AG08396 (cell line): Measurements from ENCODE around the gene PTPRN2.
"Not testable (repeated sequence)": the region's sequence is repeated elsewhere in the genome, so short reads cannot be mapped to it uniquely, and the experiment has no call there.

Source experiments
- DNase-seq: peaks from one replicate; pipeline ENCODE4 v3.0.0; 2012; ENCODE audit warnings: low spot score, mixed read lengths

Gene PTPRN2

DNA sequence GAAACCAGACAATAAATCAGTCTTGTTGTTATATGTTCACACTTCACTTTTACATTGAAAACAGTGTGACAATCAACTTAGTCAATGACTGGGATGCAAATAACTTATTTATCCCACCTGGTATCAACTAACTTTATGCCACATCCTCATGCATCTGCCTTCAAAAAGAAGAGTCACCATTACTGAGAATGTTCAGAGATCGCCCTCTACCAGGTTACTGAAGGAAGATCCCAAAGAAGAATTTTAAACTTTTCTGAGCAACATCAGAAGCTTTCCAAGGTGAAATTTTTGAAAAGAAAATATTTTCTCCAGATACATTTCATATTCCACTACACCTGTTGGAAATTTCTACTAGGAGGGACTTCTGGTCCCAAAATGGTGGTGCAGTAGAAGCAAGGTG lies 359.5 kb downstream of the PTPRN2 start:
- DNase-seq = no peak

DNA sequence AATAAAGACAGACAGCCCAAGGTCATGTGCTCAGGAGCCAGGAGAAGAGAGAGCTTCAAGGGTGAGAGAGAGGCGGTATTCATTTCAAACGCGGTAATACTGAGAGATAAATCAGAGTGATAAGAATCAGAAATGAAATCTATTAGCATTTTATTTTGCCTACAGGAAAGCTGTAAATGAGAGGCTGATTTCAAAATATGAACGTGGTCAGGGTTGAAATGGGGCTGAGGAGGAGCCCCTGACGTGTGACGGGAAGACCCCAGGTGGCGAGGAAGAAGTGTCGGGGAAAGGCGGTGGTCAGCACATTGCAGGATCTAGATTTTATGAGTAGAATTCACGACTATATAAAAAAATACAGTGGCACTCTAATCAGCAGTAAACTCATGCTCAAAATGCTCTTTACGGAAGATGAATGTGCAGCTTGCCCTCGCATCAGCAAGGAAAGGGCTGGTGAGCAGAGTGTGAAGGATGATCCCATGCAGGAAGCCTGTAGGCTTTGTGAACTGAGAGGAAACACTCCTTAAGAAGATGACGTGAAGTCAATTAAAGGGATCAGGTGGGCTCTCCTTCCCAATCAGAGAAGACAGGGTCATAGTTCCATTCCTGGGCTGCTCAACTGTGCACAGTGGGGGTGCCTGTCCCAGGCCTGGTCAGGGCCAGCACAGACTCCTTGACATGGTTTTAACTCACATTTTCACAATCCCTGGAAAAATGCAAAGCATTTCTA lies 360.2 kb downstream of the PTPRN2 start:
- no peak for DNase-seq

DNA sequence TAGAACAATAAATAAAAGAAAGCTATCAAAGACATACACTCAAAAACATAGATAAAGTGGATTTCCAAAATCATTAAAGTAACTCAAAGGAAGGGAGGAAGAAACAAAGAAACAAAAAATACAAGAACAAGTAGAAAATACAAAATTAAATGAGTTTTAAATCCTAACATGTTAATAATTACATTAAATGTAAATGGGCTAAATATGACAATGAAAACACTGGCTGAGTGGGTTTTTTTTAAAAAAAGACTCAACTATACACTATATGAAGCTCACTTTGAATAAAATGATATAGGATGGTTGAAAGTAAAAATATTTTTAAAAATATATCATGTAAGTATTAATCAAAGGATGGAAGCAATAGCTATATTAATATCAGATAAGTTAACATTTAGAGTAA lies 371.4 kb downstream of the PTPRN2 start:
- DNase-seq = no peak

DNA sequence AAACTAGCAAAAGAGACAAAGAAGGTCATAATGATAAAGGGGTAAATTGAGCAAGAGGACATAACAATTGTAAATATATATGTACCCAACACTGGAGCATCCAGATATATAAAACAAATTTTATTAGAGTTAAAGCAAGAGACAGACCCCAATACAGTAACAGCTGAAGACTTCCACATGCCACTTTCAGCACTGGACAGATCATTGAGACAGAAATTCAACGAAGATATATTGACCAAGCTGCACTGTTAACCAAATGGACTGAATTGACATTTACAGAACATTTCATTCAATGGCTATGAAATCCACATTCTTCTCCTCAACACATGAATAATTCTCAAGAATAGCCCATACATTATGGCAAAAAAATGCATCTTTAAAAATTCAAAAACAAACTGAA lies 378.2 kb downstream of the PTPRN2 start:
- DNase-seq = no peak

DNA sequence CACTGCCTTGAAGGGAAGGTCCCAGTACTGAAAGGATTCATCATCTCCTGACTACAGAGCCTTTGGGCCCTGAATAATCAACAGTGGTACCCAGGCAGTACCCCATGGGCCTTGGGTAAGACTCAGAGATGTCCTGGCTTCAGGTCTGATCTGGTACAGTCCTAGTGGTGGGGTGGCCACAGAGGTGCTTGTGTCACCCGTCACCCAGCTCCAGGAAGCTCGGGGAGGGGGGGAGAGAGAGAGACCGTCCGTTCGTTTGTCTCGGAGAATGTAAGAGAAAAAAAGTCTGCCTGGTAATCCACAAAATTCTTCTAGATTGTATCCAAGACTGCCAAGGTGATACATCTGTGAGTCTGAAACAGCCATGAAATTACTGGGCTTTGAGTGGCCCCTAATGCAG lies 381.3 kb downstream of the PTPRN2 start:
- no peak for DNase-seq

DNA sequence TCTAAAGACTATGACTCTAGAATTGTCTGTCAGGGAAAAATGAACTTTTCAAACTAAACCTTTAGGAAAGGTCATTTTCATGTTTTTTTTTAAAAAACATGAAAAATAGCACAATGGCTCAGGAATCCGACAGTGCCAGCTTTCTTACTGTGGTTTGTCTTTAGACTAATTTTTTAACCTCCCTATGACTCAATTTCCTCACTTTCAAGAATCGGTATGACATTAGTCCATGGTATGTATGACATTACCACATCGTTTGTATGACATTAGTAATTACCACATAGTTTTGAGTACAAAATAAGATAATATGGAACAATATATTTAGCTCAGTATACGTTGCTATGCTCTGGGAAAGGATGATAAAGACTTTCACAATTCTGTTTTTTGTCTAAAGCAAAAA lies 383.2 kb downstream of the PTPRN2 start:
- no peak for DNase-seq

DNA sequence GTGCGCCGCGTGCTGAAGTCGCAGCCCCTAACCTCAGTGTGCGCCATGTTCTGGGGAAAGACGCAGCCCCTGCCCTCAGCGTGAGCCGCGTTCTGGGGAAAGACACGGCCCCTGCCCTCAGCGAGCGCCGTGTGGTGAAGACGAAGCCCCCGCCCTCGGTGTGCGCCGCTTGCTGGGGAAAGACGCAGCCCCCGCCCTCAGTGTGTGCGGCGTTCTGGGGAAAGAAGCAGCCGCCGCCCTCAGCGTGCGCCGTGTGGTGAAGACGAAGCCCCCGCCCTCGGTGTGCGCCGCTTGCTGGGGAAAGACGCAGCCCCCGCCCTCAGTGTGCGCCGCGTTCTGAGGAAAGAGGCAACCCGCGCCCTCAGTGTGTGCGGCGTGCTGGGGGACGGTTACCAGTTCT lies 383.7 kb downstream of the PTPRN2 start:
- not testable (repeated sequence) for DNase-seq

DNA sequence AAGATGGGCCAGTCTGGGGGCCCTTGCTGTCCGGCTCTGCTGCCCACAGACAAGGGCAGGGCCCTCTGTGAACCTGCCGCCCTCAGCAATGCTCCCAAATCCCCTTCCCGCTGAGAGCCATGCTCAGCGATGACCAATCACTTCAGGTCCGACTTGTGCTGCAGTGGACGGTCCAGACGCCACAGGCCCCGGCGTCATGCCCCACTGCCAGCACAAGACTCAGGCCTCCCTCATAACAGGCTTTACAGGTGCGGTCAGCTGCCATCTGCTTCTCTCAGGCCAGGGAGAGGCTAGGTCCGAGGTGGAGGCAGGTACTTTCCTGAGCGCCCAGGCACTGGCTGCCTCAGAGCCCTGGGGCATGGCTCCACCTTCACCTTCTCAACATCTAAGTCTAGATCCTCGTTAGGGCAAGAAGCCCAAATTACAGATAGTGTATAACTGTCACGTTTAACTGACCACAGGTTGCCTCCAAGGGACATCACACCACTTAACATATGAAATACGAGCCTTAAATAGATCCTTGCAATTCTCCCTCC lies 393.2 kb downstream of the PTPRN2 start:
- DNase-seq = no peak

DNA sequence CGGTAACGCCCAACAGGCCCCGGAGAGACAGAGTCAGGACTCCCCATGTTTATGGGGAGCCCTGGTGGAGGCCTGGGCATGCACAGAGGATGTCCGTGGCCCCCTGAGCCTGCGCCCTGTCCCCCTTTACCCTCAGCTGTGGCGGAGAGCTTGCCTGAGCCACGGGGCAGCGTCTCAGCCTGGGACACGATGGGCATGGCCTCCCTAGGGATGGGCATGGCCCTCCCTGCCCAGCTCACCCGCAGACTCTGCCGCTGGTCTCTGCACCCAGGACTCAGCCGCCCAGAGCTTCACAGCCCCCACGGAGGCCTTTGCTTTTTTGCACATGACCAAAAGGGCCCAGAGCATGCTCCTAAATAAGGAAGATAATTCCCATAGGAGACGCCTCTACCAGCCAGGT lies 394.2 kb downstream of the PTPRN2 start:
- no peak for DNase-seq

DNA sequence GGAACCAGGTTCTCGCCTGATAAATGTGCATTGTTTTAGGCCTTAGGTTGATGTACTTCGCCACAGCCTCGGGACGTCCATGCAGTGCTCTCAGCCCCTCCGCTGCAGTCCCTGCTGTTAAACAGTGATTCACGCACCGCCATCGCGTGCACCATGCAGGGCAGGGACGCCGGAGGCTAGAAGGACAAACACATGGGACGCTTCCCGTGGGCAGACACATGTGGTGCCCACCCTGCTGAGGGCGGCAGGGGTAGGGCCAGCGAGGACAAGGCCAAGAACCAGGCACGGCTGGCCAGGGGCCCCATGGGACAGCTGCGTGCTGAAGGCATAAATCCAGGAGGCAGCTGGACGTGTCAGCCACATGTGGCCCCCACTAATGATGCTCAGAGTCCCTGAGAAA lies 394.7 kb downstream of the PTPRN2 start:
- no peak for DNase-seq

DNA sequence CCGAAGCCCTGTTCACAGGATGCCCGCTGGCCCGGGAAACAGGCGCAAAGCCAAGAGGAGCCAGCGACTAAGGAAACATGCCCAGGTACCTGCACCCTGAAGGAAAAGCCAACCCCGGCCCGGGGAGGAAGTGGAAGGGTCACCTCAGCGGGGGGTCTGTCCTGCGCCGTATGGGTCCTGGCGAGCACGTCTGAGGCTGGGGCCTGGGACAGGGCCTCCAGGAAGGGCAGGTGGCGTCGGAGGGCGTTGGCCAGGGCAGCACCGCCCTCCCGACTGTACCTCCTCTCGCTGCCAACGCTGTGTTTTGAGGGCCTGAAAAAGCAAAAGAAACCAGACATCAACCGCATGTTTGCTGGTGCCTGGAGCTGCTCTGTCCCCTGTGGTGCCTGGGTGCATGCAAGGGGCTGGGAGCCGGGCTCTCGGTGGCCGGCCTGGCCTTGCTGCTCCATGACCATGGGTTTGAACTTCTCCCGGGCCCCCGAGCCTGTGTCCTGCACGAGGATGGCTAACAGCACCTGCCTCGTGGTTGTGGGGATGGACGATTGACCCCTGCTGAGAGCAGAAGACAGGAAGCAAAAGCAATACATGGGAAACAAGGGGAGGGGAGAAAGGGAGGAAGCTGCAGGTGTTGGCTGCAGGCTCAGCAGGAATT lies 395.3 kb downstream of the PTPRN2 start:
- no peak for DNase-seq

DNA sequence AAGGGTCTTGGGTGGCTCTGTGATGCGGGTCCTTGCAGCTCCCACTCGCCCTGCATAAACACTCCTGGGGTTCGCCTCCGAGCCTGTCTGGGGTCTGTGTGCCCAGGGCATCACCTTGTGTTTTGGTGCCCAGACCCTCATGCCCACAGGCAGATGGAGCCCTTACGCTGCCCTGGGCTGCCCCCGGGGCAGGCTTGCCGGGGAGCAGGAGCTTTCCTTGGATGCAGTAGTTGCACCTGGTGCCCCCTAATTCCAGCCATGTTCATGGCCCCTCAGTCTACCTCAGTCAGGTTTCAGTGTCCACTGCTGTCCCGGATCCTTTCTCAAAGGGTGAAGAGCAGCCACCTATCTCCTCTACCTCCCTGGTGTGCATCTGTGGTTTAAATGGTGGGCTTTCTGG lies 396.0 kb downstream of the PTPRN2 start:
- no peak for DNase-seq

DNA sequence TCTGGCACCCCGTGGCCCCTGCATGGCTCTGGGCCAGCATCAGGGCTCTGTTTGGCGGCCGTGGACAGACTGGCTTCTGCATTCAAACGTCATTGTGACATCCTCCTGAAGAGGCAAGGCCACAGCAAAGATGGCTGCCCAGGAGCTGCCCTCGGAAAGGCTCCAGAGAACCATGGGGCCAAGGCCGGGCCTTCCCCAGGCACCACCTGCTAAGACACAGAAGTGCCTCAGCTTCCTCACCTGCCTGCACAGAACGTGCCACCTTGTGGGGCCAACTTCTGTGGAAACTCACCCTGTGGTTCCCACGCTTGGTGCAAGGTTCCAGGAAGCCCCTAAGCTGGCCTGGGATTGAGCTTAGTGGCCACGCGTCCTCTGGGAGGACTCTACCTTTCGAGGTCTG lies 396.9 kb downstream of the PTPRN2 start:
- DNase-seq = no peak

DNA sequence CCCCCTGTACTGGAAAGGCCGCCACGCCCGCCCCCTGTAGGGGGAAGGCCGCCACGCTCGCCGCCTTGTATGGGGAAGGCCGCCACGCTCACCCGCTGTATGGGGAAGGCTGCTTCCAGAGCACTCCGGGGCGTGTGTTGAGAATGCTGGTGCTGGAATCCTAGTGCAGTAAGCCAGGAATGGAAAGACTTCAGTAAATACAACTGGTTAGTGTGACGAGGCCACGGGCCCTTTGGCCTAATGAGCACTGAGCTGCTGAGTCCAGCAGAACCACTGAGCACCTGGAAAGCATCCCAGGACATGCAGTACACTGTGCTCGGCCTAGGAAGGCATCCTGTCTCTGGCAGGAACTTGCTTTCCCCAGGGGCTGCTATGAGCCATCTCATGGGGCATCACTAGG lies 398.9 kb downstream of the PTPRN2 start:
- DNase-seq = no peak

DNA sequence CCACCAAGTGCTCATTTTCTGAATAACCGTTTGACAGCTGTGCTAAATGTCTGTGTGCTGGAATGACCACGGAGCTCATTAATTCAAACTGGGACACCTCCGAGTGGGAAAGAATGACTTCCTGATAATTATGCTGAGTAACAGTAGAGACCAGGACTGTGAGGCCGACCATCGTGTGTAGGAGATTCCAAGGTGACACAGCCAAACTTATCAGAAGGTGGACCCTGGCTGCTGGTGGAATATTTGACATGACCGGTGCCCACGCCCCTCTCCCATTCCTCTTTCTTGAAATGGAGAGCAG lies 400.0 kb downstream of the PTPRN2 start:
- no peak for DNase-seq

DNA sequence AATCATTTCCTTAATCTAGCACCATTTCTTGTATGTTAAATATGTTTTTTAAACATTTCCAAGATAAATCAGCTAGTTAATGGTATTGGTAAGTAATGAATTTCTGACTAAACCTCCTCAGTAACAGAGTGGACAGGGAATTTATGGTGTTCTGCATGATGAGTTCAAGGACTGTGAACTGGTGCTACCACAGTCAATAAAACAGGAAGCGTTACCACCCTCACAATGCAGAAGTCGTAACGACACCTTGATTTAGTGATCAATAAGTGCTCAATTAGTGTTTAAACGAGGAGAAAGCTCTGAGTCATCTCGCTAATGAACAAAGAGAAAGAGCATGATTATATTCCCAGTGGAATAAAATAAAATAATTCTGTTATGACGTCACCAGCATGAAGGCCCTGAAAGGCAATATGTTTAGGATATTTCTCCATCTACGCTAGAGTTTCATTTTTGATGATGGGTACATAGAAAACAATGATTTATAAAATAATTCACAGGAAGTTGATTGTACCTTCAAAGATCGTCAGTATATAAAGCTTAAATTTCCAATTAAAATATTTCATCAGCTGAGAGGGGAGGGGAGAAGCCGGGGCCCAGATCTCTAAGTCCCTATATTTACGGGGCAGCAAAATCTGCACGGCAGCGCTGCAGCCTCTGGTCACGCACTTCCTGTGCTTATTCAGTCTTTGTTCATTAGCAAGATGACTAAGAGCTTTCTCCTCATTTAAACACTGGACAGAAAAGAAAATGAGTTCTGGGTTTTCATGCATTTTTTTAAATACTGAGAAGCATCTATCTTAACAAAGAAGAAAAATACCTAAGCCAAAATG lies 400.5 kb downstream of the PTPRN2 start:
- DNase-seq = no peak

DNA sequence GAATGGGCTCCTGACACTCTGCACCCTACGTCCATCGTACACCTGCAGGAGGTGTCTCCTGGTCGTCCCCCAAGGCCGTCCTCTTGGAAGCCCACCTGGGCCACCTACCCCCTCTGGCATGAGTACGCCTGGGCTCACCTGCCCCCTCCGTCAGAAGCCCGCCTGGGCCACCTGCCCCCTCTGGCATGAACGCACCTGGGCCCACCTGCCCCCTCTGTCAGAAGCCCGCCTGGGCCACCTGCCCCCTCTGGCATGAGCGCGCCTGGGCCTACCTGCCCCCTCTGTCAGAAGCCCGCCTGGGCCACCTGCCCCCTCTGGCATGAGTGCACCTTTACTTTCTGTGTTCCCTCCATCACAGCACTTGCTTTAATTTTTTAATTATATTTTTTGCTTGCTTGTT lies 401.2 kb downstream of the PTPRN2 start:
- DNase-seq = no peak

DNA sequence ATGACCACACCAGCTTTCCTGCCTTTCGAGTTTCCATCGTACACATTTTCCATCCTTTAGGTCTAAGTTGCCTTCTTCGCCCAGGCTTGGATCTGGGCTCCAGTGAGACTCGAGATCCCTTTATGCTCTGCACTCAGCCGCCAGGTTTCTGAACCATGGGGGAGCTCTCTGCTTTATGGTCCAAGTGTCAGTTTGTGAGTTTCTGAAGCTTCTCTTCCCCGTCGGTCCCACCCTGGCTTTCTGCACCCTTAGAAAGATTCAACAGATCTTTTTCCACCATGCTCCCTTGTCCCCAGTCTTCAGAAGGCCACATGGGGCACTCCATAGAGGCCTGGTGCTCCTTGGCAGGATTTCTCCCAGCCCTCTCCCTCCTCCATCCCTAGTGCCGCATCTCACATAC lies 402.0 kb downstream of the PTPRN2 start:
- DNase-seq = no peak

DNA sequence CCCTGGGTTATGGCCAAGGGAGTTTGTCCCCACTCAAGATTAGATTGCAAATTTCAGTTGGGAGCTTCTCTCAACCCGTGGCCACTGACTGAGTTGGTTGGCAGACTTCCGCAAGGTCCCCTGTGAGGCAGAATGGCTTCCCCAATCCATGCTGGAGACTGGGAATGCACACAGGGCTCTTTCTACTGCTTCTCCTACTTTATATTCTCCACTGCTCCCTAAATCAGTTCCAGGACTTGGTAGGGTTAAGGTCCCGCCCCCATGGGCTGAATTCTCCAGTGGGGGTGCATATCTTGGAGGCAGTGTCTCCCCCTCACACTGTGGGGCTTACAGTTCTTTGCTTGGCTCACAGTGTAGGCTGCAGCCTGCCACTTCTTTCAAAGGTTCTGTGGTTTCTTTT lies 404.2 kb downstream of the PTPRN2 start:
- no peak for DNase-seq

DNA sequence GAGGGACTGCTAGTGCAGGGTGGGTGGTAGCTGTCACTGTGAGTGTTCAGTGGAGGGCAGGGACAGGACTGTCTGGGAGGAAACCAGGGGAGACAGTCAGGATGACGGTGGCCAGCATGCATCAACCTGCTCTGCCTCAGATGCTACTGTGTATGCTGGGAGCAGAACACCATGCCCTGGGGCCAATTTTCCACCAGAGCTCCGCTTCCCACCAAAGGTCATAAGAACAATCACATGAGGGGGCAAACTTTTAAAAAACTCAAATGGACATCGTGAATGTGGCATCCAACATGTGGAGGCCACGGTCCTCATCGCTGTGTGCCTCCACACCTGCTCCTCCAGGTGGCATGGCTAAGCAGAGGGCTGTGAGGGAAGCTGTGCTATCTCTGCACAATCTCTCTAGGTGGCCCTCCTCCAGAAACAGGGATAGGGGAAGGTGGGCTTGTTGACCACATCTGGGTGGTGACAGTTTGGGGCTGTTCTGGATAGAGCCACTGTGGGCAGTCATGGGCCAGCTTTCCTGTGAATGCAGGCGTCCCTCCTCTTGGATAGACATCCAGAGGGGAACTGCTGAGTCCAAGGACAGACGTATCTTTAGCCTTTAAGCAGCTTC lies 411.0 kb downstream of the PTPRN2 start:
- DNase-seq = no peak

DNA sequence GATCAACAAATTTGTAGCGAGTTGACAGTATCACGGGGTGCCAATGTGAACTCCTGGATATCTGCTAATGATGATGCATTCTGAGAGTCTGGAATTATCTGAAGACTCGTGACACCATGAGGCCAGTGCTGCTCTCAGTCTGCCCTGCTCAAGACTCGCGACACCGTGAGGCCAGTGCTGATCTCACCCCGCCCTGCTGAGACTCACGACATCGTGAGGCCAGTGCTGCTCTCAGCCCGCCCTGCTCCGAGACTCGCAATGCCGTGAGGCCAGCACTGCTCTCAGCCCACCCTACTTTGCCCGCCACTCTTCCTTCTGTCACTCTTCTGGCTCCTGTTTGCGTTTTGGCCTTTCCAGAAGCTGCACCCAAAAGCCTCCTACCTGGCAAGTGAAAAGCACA lies 411.8 kb downstream of the PTPRN2 start:
- DNase-seq = no peak

DNA sequence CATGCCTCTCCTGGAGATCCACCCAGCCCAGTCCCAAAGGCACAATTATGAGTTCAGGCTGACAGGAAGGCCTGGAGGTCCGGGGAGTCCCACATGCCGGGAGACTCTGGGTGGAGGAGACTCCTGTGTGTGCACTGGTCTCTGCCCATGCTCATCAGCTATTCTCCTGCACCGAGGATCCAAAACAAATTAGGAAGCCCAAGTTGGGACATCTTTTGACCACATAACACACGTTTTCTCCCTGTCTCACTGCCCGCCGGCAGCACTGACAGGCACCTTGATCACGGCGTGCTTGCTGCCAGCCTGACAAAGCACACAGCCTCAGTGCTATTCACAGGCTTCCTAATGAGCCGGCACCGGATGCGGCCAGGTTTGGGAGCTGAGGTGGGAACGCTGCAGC lies 412.7 kb downstream of the PTPRN2 start:
- no peak for DNase-seq

DNA sequence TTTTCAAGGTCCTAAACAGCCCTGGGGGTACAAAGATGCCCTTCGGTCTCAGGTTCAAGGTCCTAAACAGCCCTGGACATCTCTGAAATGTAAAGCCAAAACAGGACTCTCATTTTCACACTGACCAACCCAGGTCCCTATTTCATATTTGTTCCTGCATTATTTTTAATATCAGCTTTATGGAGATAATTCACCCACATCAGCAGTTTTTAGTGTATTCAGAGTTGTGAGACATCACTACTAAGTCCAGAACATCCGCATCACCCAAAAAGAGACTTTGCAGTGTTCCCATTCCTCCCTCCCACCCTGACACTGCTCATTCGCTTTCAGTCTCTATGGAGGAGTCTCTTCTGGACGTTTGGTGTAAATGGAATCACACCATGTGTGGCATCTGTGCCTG lies 420.2 kb downstream of the PTPRN2 start:
- no peak for DNase-seq
